GM12892 (cell line): Measurements from ENCODE around the gene SLC2A4.

Experiments used
- DNase-seq: peaks from one replicate; pipeline ENCODE4 v3.0.0; 2011; ENCODE audit not compliant: insufficient read length
- FAIRE-seq: peaks from 2 replicates; lab custom pipeline; 2011; peaks lifted over from hg19 to GRCh38; lab: Jason Lieb, UNC
- POLR2A ChIP-seq: IDR thresholded peaks from 2 replicates; pipeline ENCODE4 v1.6.1; 2011; ENCODE audit warnings: low read depth, low read length, control low read depth
- POLR2AphosphoS5 ChIP-seq: IDR thresholded peaks from 2 replicates; pipeline ENCODE4 v1.6.1; 2011; ENCODE audit warnings: low read depth, low read length, control low read depth
- TAF1 ChIP-seq: IDR thresholded peaks from 2 replicates; pipeline ENCODE4 v1.6.1; 2011; ENCODE audit warnings: low read depth, mild to moderate bottlenecking, control low read depth, low read length, borderline replicate concordance

Gene SLC2A4

GRCh38 chr17:7249830-7250229, 31.7 kb upstream of the SLC2A4 start:
- TF ChIP-seq POLR2AphosphoS5 (no peak; the same call in 1 of the 2 replicates), TAF1 (no peak), POLR2A (no peak)
- DNase-seq (no peak), FAIRE-seq (no peak)

DNA sequence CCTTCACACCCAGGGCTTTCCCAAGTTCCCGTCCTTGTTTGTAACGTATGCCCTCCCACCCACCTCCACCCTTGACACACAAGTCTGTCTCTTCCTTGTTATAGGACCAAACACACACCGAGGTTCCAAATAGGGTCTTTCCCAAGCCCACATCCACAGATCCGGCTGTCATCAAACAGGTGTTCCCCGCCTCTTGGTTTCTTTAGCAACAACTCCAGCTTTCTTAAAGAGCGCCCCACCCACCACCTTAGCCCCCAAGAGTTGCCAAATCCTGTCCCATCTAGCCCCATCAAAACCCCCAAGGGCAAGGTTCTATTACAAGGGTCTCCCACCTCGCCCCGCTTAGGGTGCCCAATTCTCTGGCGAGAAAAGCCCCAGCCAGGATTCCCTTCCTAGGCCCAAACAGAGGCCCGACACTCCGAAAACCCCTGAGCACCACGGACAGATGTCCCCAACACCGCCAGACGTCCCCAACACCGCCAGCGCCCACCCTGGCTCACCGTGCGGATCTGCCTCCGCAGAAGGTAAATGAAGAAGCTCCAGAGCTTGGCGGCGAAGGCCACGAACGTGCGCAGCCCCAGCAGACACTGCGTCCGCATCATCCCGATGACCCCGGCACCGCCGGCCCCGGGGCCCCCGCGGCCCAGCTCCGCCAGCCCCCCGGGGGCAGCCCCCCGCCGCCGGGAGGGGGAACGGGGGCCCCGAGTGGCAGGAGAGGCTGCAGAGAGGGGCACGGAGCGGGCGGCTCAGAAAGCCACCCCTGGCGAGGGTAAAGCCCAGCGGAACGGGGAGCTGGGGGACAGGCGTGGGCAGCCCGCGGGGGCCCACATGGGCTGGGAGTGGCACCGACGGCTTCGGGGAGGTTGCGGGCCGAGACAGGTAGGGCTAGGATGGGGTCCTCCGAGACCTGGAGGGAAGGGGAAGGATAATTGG, 30.6 kb upstream of the SLC2A4 start:
- peak; percentile 10; the same call in 1 of the 2 replicates for TF ChIP-seq POLR2A
- no peak; the same call in 1 of the 2 replicates for TF ChIP-seq POLR2AphosphoS5
- DNase-seq (no peak), FAIRE-seq (peak; percentile 75)

DNA sequence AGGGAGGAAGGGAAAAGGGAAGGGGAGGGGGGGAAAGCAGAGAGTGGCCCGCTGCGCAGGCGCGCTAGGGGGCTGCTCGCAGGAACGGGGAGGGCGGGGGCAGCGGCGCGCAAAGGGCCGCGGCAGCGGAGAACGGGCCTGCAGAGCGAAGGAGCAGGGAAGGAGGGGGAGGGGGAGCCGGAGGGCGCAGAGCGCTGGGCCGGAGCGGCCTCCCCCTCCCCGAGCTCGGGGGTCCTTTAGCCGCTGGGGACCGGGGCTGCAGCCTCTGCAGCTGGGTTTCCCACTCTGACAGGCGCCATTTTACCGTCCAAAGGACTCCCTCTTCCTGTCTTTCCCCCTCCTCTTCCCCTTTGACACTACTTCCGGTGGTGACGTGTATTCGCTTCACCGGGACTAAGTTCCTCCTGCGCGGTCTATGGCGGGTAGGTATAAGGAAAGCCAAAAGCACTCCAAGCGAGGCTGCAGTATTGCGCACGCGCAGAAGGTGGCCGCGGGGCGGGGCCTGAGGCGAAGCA, 29.8 kb upstream of the SLC2A4 start, which contains the start of gene CTDNEP1:
CTDNEP1 (minus strand) TSS at position 74 of the 515 bp plus-strand sequence. CDS start 438 bp downstream, outside the sequence.
- DNase-seq = peak; percentile 94
- TF ChIP-seq POLR2A = peak; percentile 69
- TF ChIP-seq POLR2AphosphoS5 = no peak
- TF ChIP-seq TAF1 = peak; percentile 86

GRCh38 chr17:7252176-7253043, 29.1 kb upstream of the SLC2A4 start, which contains the start of gene ELP5:
TSS of gene ELP5 (plus strand) at chr17:7252215. CDS start at chr17:7252551, 336 bp downstream.
- TF ChIP-seq POLR2AphosphoS5 = peak; percentile 88
- peak; percentile 83 for TF ChIP-seq POLR2A
- peak; percentile 82 for TF ChIP-seq TAF1
- DNase-seq = peak; percentile 93
- FAIRE-seq = no peak

More for the DNA sequence above, 29.8 kb upstream of the SLC2A4 start, which contains the start of gene CTDNEP1:
- peak; percentile 100 for FAIRE-seq

- FAIRE-seq (no peak), DNase-seq (no peak)
- TF ChIP-seq POLR2AphosphoS5 = no peak
- no peak for TF ChIP-seq POLR2A
- no peak for TF ChIP-seq TAF1
Measured at GRCh38 chr17:7253082-7253481, 28.4 kb upstream of the SLC2A4 start.

GRCh38 chr17:7254511-7254910, 27.0 kb upstream of the SLC2A4 start:
- no peak for TF ChIP-seq POLR2A
- no peak for TF ChIP-seq POLR2AphosphoS5
- no peak for TF ChIP-seq TAF1
- no peak for FAIRE-seq

GRCh38 chr17:7256766-7257456, 24.6 kb upstream of the SLC2A4 start:
- DNase-seq (no peak), FAIRE-seq (no peak)
- TF ChIP-seq POLR2AphosphoS5 (no peak), TAF1 (no peak), POLR2A (no peak)

More at GRCh38 chr17:7254511-7254910, 27.0 kb upstream of the SLC2A4 start:
- DNase-seq = no peak

DNA sequence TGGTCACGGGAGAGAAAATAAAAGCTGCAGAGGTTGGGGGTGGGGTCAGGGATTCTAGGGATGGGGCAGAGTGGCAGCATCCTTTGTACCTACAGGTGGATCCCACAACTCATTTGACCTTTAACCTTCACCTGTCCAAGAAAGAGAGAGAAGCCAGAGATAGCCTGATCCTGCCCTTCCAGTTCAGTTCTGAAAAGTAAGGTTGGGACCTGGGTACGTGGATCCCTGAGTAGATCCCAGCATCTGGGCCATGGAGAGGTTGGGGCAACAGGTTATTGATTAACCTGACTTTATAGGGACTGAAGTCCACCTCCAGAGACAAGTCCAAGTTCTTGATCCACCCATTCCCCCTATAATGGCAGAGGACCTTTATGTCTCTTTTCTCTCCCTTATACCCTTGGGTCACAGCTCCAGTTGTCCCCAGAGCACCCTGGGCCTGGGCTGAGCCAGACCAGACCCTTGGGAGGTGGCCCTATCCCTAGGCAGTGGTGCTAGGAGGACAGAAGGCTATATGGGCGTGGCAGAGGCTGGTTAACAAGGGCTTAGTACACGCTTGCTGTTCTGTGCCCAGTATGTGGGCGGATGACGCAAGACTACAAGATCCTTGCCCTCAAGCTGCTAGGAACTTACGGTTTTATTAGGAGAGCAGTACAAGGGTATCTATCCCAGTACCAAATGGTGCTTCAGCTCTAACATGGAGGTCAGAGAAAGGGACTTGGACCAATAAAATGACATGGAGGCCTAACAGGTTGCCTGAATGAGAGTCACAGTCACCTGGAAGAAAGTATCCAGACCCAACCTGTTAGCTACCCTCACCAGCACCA, 22.6 kb upstream of the SLC2A4 start:
- DNase-seq = no peak
- no peak for FAIRE-seq
- TF ChIP-seq POLR2A = no peak
- 0 out of 2 replicates have a peak, but pooled peaks have one; percentile 24 for TF ChIP-seq POLR2AphosphoS5
- TF ChIP-seq TAF1 = no peak

GRCh38 chr17:7259555-7259889, 22.0 kb upstream of the SLC2A4 start:
- TF ChIP-seq POLR2AphosphoS5 (no peak), POLR2A (no peak), TAF1 (no peak)
- no peak for FAIRE-seq
- no peak for DNase-seq
